ENCODE measurements around the gene ATN1.

- TF ChIP-seq CTCF (IDR thresholded peaks at IDR 0.05) (no peak), POLR2A (IDR thresholded peaks at IDR 0.05) (no peak)
These were observed 30.2 kb downstream of the ATN1 start for GRCh38 chr12:6957741-6958608.

All from transverse colon (tissue), 3 donors.